ENCODE data around the gene SETBP1.

GRCh38 chr18:44911773-44912172 is 231.1 kb downstream of the SETBP1 start:
- TF ChIP-seq EP300 (IDR thresholded peaks at IDR 0.05), result no peak
- no peak for TF ChIP-seq POLR2A (IDR thresholded peaks at IDR 0.05)
- no peak for TF ChIP-seq CTCF (IDR thresholded peaks at IDR 0.05)
